GM12874 (cell line): ENCODE measurements around the gene OSBPL2.

Experiments used
- CTCF ChIP-seq: IDR thresholded peaks from 2 replicates; pipeline ENCODE4 v1.5.1; 2011; ENCODE audit warnings: low read depth, mild to moderate bottlenecking, control low read depth, low read length, moderate library complexity; ENCODE audit not compliant: insufficient read depth

The OSBPL2 gene

GRCh38 chr20:62258499-62259293 is 20.4 kb downstream of the OSBPL2 start:
- no peak for TF ChIP-seq CTCF

GRCh38 chr20:62259294-62259565 is 20.9 kb downstream of the OSBPL2 start:
- no peak for TF ChIP-seq CTCF

GRCh38 chr20:62262064-62262463 is 23.7 kb downstream of the OSBPL2 start:
- no peak for TF ChIP-seq CTCF

GRCh38 chr20:62263396-62263795 is 25.1 kb downstream of the OSBPL2 start:
- TF ChIP-seq CTCF, result no peak

- no peak for TF ChIP-seq CTCF
Observed at GRCh38 chr20:62265365-62265764, 27.0 kb downstream of the OSBPL2 start.

GRCh38 chr20:62266340-62266739 is 28.0 kb downstream of the OSBPL2 start:
- no peak for TF ChIP-seq CTCF

GRCh38 chr20:62266851-62267250 is 28.5 kb downstream of the OSBPL2 start:
- TF ChIP-seq CTCF, result no peak

GRCh38 chr20:62267543-62267942 is 29.2 kb downstream of the OSBPL2 start:
- no peak for TF ChIP-seq CTCF
